GM11168 (cell line): Measurements from ENCODE around the gene TSPAN4.

Source experiments
- in situ Hi-C: fragments of 300-500 bp; cut with MboI; formaldehyde crosslinking; loops from one replicate; pipeline ENCODE4 v1.12.0; 2022; ENCODE audit warnings: low sequenced_read_pairs; ENCODE audit not compliant: unreplicated experiment

Gene TSPAN4

DNA sequence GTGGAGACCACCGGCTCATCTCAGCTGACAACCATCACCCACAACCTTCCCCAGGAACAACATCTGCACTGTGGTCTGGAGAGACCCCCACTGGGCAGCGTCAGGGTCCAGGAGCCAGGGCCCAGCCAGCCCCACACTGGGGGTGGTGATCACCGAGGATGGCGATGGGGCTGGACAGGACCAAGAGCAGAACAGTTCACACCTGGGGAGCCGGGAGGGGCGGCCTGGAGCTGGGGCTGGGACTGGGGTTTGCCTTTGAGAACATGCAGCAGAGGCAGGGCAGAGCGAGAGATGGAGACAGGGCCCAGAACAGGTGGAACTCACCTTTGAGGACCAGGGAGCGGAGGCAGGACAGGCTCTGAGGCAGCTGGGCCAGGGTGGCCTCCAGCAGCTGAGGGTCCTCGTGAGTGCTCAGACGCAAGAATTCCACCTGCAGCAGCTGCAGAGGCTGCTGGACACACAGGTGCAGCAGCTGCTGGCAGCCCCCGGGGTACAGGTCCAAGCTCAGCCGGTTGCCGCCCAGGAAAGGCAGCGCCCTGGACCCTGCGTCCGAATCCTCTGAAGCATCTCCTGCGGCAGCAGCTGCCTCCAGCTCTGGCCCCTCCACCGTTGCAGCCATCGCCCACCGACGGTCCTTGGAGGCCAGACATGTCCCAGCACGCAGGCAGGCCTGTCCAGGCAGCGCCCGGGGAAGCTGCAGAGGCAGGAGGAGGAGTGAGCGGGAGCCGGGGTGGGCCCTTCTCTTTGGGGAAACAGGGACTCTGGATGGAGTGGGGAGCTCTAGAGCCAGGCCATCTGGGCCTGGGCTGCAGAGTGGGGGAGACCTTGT, 38.7 kb upstream of the TSPAN4 start:
- in situ Hi-C loops = no loop called here

GRCh38 chr11:804599-804964, 38.1 kb upstream of the TSPAN4 start:
- in situ Hi-C loops = no loop called here

DNA sequence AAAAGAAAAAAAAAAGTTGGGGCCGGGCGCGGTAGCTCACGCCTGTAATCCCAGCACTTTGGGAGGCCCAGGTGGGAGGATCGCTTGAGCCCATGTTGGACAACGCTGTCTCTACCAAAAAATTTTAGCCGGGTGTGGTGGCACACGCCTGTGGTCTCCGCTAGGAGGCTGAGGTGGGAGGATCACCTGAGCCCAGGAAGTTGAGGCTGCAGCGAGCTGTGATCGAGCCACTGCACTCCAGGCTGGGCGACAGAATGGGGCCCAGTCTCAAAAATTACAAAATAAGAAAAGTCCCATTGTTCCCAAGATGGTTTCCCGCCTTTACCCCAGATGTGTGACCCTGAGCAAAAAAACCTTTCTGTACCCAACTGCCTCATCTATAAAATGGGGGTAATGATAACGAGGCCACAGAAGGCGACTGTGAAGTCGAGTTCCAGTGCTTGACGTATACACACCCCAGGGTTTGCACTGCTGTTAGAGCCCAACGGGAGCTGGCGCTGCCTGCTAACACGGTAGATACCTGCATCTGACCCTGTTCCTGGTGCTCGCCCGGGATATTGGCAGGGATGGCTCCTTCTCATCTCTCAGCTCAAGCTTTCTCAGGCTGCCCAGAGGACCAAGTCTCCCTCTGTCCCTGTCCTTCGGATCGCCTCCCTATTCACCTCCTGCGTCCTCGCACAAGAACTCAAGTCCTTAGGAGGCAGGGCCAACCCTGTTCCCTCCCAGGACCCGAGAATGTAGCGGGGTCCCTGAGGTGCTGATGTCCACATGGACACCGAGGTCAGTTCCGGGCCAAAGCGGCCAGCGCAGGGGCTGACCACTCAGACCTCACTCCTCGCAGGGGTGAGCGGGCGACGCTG, 34.0 kb upstream of the TSPAN4 start:
- in situ Hi-C loops = no loop called here

GRCh38 chr11:809287-810039, 33.2 kb upstream of the TSPAN4 start, which contains the start of gene RPLP2:
RPLP2 (plus strand) TSS chr11:809967; CDS start chr11:810235, 268 bp downstream.
- in situ Hi-C loops = no loop called here

- in situ Hi-C loops = no loop called here
Observed at GRCh38 chr11:810040-810567, 32.5 kb upstream of the TSPAN4 start.

- in situ Hi-C loops = no loop called here
Observed at GRCh38 chr11:811446-812245, 31.0 kb upstream of the TSPAN4 start.

DNA sequence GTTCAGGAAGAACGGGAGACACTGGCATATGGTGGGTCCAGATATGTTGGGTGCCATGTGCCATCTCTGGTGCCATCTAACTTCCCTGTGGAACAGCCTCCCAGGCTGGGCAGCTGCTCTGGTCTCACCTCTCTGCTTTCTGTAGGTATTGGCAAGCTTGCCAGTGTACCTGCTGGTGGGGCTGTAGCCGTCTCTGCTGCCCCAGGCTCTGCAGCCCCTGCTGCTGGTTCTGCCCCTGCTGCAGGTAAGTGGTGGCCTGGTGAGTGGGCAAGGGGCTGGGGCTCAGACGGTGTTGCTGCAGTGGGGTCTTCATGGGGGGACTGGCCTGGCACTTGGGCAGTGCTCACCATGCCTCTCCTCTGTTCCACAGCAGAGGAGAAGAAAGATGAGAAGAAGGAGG, 30.3 kb upstream of the TSPAN4 start:
- in situ Hi-C loops = no loop called here

DNA sequence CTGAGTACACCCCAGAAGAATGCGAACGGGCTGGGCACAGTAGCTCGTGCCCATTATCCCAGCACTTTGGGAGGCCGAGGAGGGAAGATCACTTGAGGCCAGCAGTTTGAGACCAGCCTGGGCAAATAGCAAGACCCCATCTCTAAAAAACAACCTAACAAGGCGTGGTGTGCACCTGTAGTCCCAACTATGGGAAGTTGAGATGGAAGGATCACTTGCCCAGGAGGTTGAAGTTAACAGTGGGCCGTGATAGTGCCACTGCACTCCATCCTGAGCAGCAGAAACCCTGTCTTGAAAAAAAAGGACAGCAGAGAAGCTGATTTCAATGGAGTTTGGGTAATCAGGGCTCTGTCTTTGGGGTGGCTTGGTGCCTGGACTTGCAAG, 29.6 kb upstream of the TSPAN4 start:
- in situ Hi-C loops = no loop called here

DNA sequence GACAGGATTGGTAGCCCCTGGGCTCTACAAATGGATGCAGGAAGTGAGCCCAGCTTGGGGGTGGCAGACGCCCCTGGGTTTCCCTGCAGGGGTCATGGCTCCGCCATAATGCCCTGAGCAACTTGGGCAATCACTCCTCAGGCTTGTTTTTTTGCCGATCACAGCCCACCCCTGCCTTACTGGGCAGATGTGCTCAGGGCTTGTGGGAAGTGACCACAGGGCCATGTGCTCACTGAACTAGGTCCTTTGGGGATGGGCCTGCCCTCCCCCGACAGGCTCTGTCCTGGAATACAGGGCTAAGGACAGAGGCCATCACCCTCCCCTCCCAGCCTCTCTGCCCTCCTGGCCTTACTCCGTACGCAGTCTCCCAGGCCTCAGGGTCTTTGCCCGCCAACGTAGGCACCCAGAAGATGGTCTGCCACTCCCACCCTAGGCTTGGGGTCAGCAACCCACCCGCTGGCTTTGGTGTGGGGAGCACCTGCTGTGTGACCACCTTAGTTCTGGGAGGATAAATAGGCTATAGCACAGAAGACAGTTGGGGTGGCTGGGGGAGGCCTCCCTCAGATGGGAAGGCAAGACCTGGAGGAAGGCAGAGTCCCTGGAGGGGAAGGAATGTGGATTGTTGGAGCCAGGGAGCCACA, 29.1 kb upstream of the TSPAN4 start:
- in situ Hi-C loops = no loop called here

- in situ Hi-C loops = no loop called here
Observed at GRCh38 chr11:815675-816432, 26.8 kb upstream of the TSPAN4 start.

- in situ Hi-C loops = no loop called here
Observed at GRCh38 chr11:816433-816779, 26.2 kb upstream of the TSPAN4 start.

GRCh38 chr11:818396-819128, 24.1 kb upstream of the TSPAN4 start, which contains the start of gene PNPLA2:
PNPLA2 (plus strand) TSS chr11:818914; CDS start chr11:819719, 805 bp downstream.
- in situ Hi-C loops = no loop called here

GRCh38 chr11:819129-819931, 23.3 kb upstream of the TSPAN4 start:
- in situ Hi-C loops = no loop called here

GRCh38 chr11:819943-820649, 22.6 kb upstream of the TSPAN4 start:
- in situ Hi-C loops = no loop called here

DNA sequence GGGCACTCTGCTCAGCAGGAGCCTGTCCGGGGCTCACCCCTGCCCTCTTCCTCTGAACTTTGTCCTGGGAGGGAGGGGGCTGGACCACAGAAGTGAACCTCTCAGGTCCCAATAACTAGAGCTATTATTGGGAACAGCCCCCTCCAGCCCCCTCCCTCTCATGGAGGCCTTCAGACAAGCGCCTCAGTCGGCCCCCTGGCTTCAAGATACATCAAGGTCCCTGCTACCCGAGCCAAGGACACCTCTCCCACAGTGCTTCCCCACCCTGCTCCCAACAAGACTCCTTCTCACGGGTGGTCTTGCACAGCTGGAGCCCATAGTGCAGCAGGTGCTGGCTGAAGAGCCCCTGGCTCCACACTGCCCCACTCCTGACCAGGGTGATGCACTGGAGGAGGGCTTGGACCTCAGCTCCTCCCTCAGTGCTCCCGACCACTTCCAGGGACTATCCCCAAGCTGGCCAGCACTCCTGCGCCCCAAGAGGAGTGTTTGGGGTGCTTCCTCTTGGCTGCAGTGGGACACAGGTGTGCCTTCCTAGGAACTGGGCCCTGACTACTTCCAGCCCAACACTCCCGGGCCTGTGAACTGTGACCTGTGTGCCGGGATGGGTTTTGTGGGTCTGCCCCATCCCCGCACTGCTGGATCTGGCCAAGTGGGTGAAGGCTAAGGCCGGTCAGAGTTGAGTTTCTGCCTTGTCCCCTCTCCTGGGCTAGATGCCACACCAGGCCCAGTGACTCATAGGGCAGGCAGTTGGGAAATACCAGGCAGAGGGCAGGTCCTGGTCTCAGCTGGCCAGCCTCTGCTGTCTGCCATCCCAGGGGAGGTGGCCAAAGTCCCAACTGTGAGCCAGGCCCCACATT, 21.8 kb upstream of the TSPAN4 start:
- in situ Hi-C loops = no loop called here
